Esophagus muscularis mucosa (tissue), 4 donors: Measurements from ENCODE around the gene TRPM3. TPM values are rescaled to one million over a fixed set of nuclear protein-coding genes. Genes with fewer than 3 reads are reported as not detected.

Experiments used
- DNase-seq: peaks from one replicate; pipeline ENCODE4 v3.0.0-alpha.2; 2017; ENCODE audit errors: extremely low spot score
- H3K27ac ChIP-seq, 4 donors: fragments of 200-600 bp; sonication (generic); replicated peaks in 1 of 4; 1 replicate in 3 of 4; 2 replicates in 1 of 4; pipeline ENCODE4 v1.5.1; 2016 to 2019; ENCODE audit warnings: mild to moderate bottlenecking in 1 of 4
- H3K27me3 ChIP-seq, 4 donors: fragments of 200-600 bp; sonication (generic); one replicate each; pipeline versions ENCODE4 v1.5.1 to v1.6.0; 2016 to 2019
- H3K36me3 ChIP-seq, 4 donors: fragments of 200-600 bp; sonication (generic); one replicate each; pipeline ENCODE4 v1.5.1; 2016 to 2019
- H3K4me1 ChIP-seq, 4 donors: fragments of 200-600 bp; sonication (generic); one replicate each; pipeline ENCODE4 v1.5.1; 2016 to 2019
- H3K4me3 ChIP-seq, 4 donors: fragments of 200-600 bp; sonication (generic); 1 replicate in 2 of 4; 2 replicates in 2 of 4; pipeline ENCODE4 v1.5.1; 2016 to 2019; ENCODE audit warnings: mild to moderate bottlenecking in 4 of 4, moderate library complexity in 1 of 4
- H3K9me3 ChIP-seq, 4 donors: fragments of 200-600 bp; sonication (generic); 1 replicate in 3 of 4; 2 replicates in 1 of 4; pipeline ENCODE4 v1.5.1; 2016 to 2019
- CTCF ChIP-seq, 3 experiments: fragments of 200-600 bp in 2 of 3; fragments of 450-650 bp in 1 of 3; sonication (generic) in 2 of 3; IDR thresholded peaks; one replicate each; pipeline ENCODE4 v1.5.1; 2017 to 2019; ENCODE audit warnings: antibody characterized with exemption in 3 of 3, mild to moderate bottlenecking in 2 of 3, moderate library complexity in 1 of 3
- EP300 ChIP-seq: sonication (generic); formaldehyde crosslinking; IDR thresholded peaks from one replicate; pipeline ENCODE4 v1.6.1; 2017; ENCODE audit warnings: antibody characterized with exemption
- POLR2A ChIP-seq: fragments of 450-650 bp; IDR thresholded peaks from one replicate; pipeline ENCODE4 v1.6.1; 2017; ENCODE audit warnings: antibody characterized with exemption, moderate library complexity, mild to moderate bottlenecking, low read depth
- POLR2AphosphoS5 ChIP-seq, 2 donors: sonication (generic); formaldehyde crosslinking; IDR thresholded peaks; one replicate each; pipeline ENCODE4 v1.6.1; 2017; ENCODE audit warnings: antibody characterized with exemption in 2 of 2
- WGBS: methylation state at CpG from one replicate; pipeline ENCODE4 v1.1.5; 2018; 5-methylcytosine and 5-hydroxymethylcytosine counted together
- intact Hi-C: fragments of 100-400 bp; cut with DNase I; formaldehyde crosslinking; loops from one replicate; pipeline ENCODE4 v1.15.1; 2023
- total RNA-seq, 4 donors: library from RNA; depleted of rRNA; stranded (reverse); fragments of >200 nt; gene quantifications; one replicate each; pipeline versions ENCODE4 v1.1.0 to v1.2.1, GENCODE V29; 2016

TRPM3 gene
- total RNA-seq, 4 donors from 2014 or later: 0.13 to 0.17 TPM; not detected in 2

DNA sequence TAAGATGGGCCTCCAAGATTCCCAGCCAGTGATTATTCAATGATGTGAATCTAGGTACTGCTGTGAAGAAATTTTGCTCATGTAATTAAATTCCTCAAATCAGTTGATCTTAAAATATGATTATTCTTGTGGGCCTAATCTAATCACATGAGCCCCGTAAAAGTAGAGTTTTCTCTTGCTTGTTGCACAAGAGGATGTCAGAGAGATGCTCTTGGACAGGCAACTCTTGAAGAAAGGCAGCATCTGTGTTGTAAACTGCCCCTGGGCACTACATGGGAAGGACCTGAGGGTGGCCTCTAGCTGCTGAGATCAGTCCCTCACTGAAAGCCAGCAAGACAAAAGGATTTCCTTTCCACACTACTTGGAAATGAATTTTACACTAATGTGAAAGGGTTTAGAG is 132.9 kb downstream of the TRPM3 start:
- Histone ChIP-seq H3K36me3 (no peaks in the 10 kb centered on the region), H3K4me3 (no peak overlapping the region), H3K27me3 (no peaks in the 10 kb centered on the region), H3K27ac (no peak overlapping the region), H3K9me3 (peaks cover 0 to 9% (median 0%) of the 10 kb centered on the region in 4 donors), H3K4me1 (no peaks in the 10 kb centered on the region)
- TF ChIP-seq EP300 (no peak), POLR2AphosphoS5 (IDR thresholded peaks at IDR 0.05) (no peak), CTCF (IDR thresholded peaks at IDR 0.05) (no peak), POLR2A (no peak)
- 86% methylated on average over 1 of the region's 1 CpG for WGBS
- intact Hi-C loops: no loop called here
- no peak for DNase-seq

- H3K36me3 ChIP-seq: no peaks in the 10 kb centered on the region
- TF ChIP-seq POLR2AphosphoS5 (IDR thresholded peaks at IDR 0.05): no peak
- TF ChIP-seq POLR2A: no peak
- TF ChIP-seq EP300: no peak
- TF ChIP-seq CTCF (IDR thresholded peaks at IDR 0.05): no peak
- H3K27me3 ChIP-seq: no peaks in the 10 kb centered on the region
- DNase-seq: no peak
- no peak overlapping the region for H3K4me3 ChIP-seq
- WGBS: 83% methylated on average over 1 of the region's 1 CpG
- intact Hi-C loops: no loop called here
- no peak overlapping the region for H3K27ac ChIP-seq
- H3K4me1 ChIP-seq: no peaks in the 10 kb centered on the region
- H3K9me3 ChIP-seq: peaks cover 0 to 9% (median 0%) of the 10 kb centered on the region in 4 donors
These were observed 133.4 kb downstream of the TRPM3 start for GRCh38 chr9:70987986-70988385.

DNA sequence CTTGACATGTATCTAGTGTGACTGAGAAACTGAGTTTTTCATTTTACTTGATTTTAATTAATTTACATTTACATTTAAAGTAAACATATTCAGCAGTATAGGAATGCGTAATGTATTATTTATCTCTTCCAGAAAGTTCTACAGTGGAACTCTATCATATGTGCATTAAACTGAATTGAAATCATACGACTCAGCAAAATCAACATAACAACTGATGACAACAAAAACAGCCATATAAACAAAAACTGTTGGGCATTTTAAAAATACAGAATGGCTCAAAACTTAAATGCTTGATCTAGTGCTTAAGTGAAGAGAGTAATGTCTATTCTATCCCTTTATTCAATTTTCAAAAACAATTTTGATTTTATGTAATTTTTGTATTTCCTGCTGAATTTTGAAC is 134.4 kb downstream of the TRPM3 start:
- Histone ChIP-seq H3K27ac (no peak overlapping the region), H3K4me1 (no peaks in the 10 kb centered on the region), H3K36me3 (no peaks in the 10 kb centered on the region), H3K27me3 (no peaks in the 10 kb centered on the region), H3K9me3 (peaks cover 0 to 9% (median 0%) of the 10 kb centered on the region in 4 donors), H3K4me3 (no peak overlapping the region)
- intact Hi-C loops: no loop called here
- no peak for DNase-seq
- 92% methylated on average over 2 of the region's 2 CpGs for WGBS
- no peak for TF ChIP-seq CTCF (IDR thresholded peaks at IDR 0.05)
- TF ChIP-seq EP300: no peak
- no peak for TF ChIP-seq POLR2A
- no peak for TF ChIP-seq POLR2AphosphoS5 (IDR thresholded peaks at IDR 0.05)

DNA sequence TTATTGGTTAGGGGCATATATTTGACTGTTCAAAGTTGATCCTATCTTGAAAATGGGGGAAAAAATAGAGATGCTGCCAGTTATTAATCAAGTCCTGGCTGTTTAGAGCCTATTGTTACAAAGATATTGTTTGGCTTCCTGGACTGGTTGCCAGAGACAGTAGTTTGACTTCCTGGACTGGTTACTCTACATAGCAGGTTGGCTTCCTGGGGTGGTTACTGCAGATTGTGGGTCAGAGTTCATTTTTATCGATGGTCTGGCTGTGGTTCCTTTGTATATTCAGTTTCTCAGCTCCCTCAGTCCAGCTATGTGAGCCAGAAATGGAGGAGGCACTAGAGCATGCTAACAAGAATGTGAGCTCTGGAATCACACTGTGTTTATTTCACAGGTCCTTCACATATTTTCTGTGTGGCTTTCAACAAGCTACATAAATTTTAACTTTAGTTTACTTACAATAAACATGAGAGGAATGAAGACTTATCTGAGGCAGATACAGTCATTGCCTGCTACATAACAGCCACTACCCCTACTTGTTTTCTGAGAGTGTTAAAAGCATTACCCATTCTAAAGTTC is 137.6 kb downstream of the TRPM3 start:
- H3K27me3 ChIP-seq: no peaks in the 10 kb centered on the region
- TF ChIP-seq EP300: no peak
- TF ChIP-seq POLR2AphosphoS5 (IDR thresholded peaks at IDR 0.05): no peak
- no peak for TF ChIP-seq CTCF (IDR thresholded peaks at IDR 0.05)
- TF ChIP-seq POLR2A: no peak
- 67% methylated on average over 1 of the region's 1 CpG for WGBS
- H3K27ac ChIP-seq: no peak overlapping the region
- DNase-seq: no peak
- intact Hi-C loops: no loop called here
- H3K9me3 ChIP-seq: peaks cover 0 to 9% (median 0%) of the 10 kb centered on the region in 4 donors
- H3K36me3 ChIP-seq: no peaks in the 10 kb centered on the region
- no peaks in the 10 kb centered on the region for H3K4me1 ChIP-seq
- no peak overlapping the region for H3K4me3 ChIP-seq

GRCh38 chr9:70981312-70981711 is 140.1 kb downstream of the TRPM3 start:
- intact Hi-C loops: no loop called here

More at GRCh38 chr9:70981312-70981711, 140.1 kb downstream of the TRPM3 start:
- 58% methylated on average over 1 of the region's 1 CpG for WGBS
- H3K36me3 ChIP-seq: no peaks in the 10 kb centered on the region
- H3K9me3 ChIP-seq: peaks cover 0 to 9% (median 0%) of the 10 kb centered on the region in 4 donors
- H3K27ac ChIP-seq: no peak overlapping the region
- TF ChIP-seq POLR2A (no peak), CTCF (IDR thresholded peaks at IDR 0.05) (no peak), EP300 (no peak)
- no peaks in the 10 kb centered on the region for H3K4me1 ChIP-seq
- no peaks in the 10 kb centered on the region for H3K27me3 ChIP-seq
- no peak for DNase-seq
- H3K4me3 ChIP-seq: no peak overlapping the region
